ENCODE measurements around the gene KCNH6. TPM values are rescaled to one million over a fixed set of nuclear protein-coding genes. Genes with fewer than 3 reads are reported as not detected.

The KCNH6 gene
- total and polyA plus RNA-seq, 9 of the 15 experiments (the other 6 are each of a cell fraction or from before 2014, with no cell fraction given): not detected

DNA sequence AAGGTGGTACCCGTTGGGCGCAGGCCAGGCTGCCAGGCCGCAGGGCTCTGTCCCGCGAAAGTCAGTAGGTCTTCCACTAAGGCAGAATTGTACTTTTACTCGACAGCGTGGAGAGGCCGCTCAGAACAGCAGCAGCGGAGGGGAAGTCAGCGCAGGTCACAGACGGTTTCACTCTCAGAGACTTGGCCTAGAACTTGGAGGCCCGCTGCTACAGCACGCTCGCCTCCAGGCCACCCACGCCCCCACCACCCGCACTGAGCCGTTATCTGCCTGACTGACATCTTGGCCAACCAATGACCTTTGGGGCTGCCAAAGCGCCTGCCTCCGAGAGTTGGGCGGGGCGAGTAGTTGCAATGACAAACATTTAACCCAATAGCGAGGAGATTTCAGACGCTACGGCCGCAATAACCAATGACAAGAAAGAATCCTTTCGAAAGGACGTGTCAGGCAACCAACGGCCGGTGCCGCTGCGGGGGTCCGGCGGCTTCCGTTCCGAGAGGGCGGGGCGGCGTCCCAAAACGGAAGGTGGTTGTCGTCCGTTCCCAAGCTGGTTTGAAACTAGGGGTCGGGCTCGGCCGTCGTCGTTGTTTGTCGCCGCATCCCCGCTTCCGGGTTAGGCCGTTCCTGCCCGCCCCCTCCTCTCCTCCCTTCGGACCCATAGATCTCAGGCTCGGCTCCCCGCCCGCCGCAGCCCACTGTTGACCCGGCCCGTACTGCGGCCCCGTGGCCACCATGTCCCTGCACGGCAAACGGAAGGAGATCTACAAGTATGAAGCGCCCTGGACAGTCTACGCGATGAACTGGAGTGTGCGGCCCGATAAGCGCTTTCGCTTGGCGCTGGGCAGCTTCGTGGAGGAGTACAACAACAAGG, 27.0 kb downstream of the KCNH6 start, which contains the start of gene DCAF7 (continued):
- TF ChIP-seq CHAMP1 (IDR thresholded peaks at IDR 0.05) (no peak), FOXJ3 (CRISPR knock-in tag; IDR thresholded peaks at IDR 0.05) (no peak), IFI16 (CRISPR knock-in tag; IDR thresholded peaks at IDR 0.05) (no peak), ARID3A (IDR thresholded peaks at IDR 0.05; ENCODE audit: borderline replicate concordance, low read depth, low read length) (peak; percentile 97), ZNF766 (CRISPR knock-in tag; conservative IDR thresholded peaks at IDR 0.05) (no peak), ZNF57 (CRISPR knock-in tag; IDR thresholded peaks at IDR 0.05) (no peak), BRD4 (IDR thresholded peaks at IDR 0.05) (no peak), SMAD1 (IDR thresholded peaks at IDR 0.05; ENCODE audit: low read depth, low read length, partially characterized antibody) (peak; percentile 73), ZNF175 (CRISPR knock-in tag; IDR thresholded peaks at IDR 0.05; ENCODE audit: low read depth) (no peak), ADNP (tag; IDR thresholded peaks at IDR 0.05) (no peak), GTF2F1 (IDR thresholded peaks at IDR 0.05; ENCODE audit: low read depth, low read length) (no peak), HDAC6 (IDR thresholded peaks at IDR 0.05; ENCODE audit: low read depth, low read length) (no peak), ELK1 (CRISPR knock-in tag; IDR thresholded peaks at IDR 0.05) (no peak), EP400 (IDR thresholded peaks at IDR 0.05) (peak; percentile 87), GTF2B (IDR thresholded peaks at IDR 0.05; ENCODE audit: extremely low read depth, insufficient read length) (no peak), GABPA (tag; conservative IDR thresholded peaks at IDR 0.05; ENCODE audit: low read depth) (peak; percentile 98), MTA3 (IDR thresholded peaks at IDR 0.05; ENCODE audit: borderline replicate concordance) (peak; percentile 86), ZNF232 (CRISPR knock-in tag; IDR thresholded peaks at IDR 0.05) (0 out of 2 replicates have a peak, but pooled peaks have one; percentile 83), CBFA2T3 (IDR thresholded peaks at IDR 0.05) (no peak; the same call in 1 of the 2 replicates), ZNF184 (CRISPR knock-in tag; IDR thresholded peaks at IDR 0.05) (no peak)
- TF ChIP-seq, protein P1, sequence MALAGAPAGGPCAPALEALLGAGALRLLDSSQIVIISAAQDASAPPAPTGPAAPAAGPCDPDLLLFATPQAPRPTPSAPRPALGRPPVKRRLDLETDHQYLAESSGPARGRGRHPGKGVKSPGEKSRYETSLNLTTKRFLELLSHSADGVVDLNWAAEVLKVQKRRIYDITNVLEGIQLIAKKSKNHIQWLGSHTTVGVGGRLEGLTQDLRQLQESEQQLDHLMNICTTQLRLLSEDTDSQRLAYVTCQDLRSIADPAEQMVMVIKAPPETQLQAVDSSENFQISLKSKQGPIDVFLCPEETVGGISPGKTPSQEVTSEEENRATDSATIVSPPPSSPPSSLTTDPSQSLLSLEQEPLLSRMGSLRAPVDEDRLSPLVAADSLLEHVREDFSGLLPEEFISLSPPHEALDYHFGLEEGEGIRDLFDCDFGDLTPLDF (CRISPR knock-in tag; IDR thresholded peaks at IDR 0.05): 0 out of 2 replicates have a peak, but pooled peaks have one; percentile 45
